ACHN (cell line): ENCODE data around the gene CYP4Z1.
A peak's percentile ranks its signal among the peaks of the same experiment; 100 is the strongest.
"Not testable (repeated sequence)": the region's sequence is repeated elsewhere in the genome, so short reads cannot be mapped to it uniquely, and the experiment has no call there.

Experiments
- DNase-seq: peaks from one replicate; pipeline ENCODE4 v3.0.0-alpha.2; 2015
- in situ Hi-C: cut with HindIII; loops from 2 replicates; pipeline ENCODE4 v1.10.0; 2017; ENCODE audit warnings: low sequenced_read_pairs, low pct_ligation_motif_present, low pct_unique_long_range_greater_than_20kb

CYP4Z1 gene

DNA sequence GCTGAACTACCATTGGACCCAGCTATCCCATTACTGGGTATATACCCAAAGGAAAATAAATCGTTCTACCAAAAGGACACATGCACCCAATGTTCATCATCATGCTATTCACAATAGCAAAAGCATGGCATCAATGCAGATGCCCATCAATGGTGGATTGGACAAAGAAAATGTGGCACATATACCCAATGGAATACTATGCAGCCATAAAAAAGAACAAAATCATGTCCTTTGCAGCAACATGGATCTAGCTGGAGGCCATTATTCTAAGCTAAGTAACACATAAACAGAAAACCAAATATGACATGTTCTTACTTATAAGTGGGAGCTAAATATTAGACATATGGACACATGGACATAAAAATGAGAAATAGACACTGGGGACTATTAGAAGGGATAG, 54.0 kb downstream of the CYP4Z1 start:
- DNase-seq, in situ Hi-C loops: not testable (repeated sequence)

DNA sequence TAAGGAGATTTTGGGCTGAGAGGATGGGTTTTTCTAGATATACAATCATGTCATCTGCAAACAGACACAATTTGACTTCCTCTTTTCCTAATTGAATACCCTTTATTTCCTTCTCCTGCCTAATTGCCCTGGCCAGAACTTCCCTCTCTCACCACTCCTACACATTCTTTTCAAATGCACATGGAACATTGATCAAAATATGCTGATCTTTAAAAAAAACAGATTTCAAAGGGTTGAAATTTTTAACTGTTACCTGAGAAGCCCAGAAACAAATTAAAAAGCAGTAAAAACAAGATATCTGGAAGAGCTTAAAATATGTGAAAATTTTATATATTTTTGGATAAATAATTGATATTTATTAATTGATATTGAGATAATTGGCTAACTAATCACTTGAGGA, 57.8 kb downstream of the CYP4Z1 start:
- DNase-seq, in situ Hi-C loops: not testable (repeated sequence)

DNA sequence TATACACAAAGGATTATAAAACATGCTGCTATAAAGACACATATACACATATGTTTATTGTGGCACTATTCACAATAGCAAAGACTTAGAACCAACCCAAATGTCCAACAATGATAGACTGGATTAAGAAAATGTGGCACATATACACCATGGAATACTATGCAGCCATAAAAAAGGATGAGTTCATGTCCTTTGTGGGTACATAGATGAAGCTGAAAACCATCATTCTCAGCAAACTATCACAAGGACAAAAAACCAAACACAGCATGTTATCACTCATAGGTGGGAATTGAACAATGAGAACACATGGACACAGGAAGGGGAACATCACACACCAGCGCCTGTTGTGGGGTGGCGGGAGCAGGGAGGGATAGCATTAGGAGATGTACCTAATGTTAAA, 60.0 kb downstream of the CYP4Z1 start:
- DNase-seq, in situ Hi-C loops: not testable (repeated sequence)

DNA sequence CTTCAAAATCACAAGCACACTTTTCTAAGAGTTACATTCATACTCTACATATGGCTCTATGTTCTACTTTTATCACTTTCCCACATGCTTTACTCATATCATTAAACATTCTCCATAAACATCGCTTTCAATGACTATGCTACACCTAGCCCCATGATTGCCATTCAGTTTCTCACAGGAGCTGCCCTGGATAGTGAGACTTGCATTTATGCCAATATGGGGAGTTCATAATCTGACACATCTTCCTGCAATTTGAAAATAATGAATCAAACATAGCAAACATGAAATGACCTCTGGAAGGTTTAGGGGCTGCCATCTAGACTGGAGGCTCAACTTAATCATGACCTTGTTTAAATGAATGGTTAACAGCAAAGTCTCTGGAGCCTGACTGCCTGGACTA, 61.2 kb downstream of the CYP4Z1 start:
- DNase-seq, result no peak
- in situ Hi-C loops, result no loop called here

DNA sequence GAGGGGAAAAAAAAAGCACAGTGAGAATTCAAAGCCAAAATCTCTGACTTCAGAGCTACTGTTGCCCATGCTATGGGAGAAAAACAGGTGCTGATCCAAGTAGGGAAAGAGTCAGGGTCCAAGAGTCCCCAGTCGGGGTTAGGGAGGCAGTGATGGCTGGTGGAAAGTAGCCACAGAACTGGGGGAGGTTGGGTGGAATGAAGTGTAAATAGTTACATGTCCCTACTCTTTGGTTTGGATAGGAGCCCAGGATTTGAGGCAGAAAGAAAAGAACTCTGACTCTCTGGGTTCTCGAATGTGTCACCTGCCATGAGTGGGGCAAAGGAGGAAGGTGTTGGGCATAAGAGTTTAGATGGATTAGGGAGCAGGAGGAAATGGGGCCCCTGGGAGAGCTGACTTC, 61.8 kb downstream of the CYP4Z1 start:
- in situ Hi-C loops, result not testable (repeated sequence)
- DNase-seq, result peak; percentile 11

DNA sequence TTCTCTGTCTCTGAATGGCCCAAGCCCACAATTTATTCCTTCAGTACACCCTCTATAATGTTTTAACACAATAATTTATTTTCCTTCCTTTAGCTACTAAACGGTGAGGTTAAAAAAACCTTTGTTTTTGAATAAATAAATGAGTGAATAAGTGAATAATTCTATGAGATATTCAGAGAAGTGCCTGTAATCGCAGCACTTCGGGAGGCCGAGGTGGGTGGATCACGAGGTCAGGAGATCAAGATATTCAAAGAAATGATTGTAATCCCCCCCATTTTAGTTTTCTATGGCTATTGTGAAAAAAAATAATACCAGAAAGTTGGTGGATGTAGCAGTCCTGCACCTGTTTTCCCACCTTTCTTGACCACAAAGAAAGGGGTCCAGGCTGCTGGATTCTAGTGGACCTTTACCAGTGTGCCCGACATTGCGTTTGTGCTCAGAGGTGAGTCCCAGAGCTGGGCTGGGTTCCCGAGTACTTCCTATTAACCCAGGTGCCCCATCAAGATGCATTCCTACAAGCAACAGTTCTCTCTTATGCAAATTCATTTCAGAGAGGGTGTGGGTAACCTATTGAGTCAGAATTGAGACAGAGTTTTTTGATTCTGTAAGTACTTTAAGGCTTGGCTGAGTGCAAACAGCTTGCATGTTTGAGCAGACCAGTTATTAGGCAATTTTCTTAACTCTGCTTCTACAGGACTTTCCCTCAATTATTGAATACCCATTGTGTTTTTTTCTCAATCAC, 62.6 kb downstream of the CYP4Z1 start:
- in situ Hi-C loops, DNase-seq: not testable (repeated sequence)

DNA sequence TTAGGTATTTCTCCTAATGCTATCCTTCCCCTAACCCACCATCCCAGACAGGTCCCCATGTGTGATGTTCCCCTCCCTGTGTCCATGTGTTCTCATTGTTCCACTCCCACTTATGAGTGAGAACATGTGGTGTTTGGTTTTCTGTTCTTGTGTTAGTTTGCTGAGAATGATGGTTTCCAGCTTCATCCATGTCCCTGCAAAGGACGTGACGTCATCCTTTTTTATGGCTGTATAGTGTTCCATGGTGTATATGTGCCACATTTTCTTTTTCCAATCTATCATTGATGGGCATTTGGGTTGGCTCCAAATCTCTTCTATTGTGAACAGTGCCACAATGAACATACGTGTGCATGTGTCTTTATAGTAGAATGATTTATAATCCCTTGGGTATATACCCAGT, 65.6 kb downstream of the CYP4Z1 start:
- not testable (repeated sequence) for DNase-seq

DNA sequence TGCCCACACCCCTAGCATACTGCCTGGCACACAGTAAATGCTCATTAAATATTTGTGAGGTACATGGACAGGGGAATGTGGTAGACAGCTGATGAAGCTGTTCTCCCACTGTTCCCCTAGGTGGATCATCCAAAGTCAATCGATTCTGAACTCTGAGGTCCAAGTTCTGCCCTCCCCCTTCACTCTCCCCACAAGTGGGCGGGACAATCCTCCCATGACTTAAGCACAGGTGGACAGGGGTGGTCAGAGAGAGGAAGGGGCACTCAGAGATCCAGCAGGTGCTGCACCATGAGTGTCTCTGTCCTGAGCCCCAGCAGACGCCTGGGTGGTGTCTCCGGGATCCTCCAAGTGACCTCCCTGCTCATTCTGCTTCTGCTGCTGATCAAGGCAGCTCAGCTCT, 70.2 kb downstream of the CYP4Z1 start, which contains the start of gene CYP4A22:
TSS of gene CYP4A22 (plus strand) at position 244 of the 400 bp plus-strand sequence. CDS start at position 289, 45 bp downstream.
- no peak for DNase-seq
- in situ Hi-C loops, result no loop called here

More for the DNA sequence above, 65.6 kb downstream of the CYP4Z1 start:
- in situ Hi-C loops, result not testable (repeated sequence)

DNA sequence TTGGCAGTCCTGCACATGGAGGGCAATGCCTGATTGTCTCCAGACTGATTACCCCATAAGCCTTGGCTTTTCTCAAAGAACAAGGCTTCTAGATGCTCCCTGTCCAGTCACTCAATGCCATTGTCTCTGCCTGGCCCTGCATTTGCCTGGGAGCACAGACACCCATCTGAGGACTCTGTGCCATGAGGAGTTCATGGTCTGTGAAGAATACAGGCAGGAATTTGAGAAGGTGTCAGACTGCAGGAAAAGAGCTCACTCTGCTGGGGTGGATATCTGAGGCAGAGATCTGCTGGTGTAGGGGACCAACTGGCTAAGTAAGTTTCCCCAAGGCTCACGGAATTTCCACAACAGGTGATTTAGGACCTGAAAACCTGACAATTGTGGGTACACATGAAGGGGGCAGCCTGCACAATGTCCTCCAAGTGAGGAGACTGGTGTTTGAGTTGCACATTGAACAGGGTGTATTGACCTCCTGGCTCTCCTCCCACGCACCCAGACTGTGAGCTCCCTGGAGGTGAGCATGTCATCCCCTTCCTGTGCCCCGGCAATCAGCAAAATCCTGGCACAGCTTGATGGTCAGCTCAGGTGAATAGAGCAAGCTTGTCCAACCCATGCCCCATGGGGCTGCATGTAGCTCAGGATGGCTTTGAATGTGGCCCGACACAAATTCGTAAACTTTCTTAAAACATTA, 71.0 kb downstream of the CYP4Z1 start:
- in situ Hi-C loops, result no loop called here
- DNase-seq, result no peak

DNA sequence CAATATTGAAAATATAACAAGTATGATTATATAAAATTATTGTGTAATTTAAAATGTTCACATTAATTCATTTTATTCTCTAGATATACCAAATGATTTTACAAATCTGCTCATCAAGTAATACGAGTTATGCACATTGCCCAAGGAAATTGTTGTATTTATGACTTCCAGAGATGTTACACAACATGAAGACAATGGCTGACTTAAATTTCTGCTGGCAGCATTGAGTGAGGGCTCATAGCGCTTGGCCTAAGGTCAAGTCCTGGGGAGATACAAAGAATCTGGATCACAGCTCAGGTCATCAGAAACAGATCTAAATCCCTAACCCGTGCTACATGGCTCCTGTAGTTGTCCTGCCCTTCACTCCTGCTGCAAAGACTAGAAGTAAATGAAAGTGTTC, 73.3 kb downstream of the CYP4Z1 start:
- DNase-seq, in situ Hi-C loops: not testable (repeated sequence)

DNA sequence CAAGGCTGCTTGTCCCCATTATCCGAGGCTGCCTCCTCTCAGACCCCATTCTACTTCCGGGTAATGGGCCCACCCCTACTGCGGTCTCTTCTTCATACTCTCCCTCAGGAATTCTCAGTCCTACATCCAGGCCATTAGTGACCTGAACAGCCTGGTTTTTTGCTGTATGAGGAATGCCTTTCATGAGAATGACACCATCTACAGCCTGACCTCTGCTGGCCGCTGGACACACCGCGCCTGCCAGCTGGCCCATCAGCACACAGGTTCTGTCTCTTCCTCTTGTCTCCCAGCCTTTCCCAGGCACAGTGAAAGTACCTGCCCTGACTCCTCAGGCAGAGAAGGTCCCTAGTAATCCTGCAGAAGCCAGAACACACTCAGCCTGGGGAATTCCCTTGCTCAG, 76.6 kb downstream of the CYP4Z1 start:
- DNase-seq, in situ Hi-C loops: not testable (repeated sequence)

DNA sequence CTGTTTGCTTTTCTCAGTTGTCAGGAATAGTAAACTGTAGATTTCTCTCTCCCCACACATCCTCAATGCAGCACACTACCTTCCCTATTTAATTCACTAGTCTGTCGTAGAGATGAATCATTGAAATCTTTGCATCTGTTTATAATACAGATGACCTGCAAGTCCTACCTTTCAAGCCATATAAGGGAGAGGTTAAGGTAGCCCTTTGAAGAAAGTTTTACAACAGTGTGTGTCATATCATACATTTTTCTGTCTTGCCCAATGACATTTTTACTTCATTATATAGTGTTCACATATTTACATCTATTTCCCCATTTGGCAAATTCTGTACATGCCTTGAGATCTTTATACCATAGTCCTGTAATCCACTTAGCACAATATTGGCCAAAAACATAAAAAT, 79.5 kb downstream of the CYP4Z1 start:
- DNase-seq, in situ Hi-C loops: not testable (repeated sequence)

DNA sequence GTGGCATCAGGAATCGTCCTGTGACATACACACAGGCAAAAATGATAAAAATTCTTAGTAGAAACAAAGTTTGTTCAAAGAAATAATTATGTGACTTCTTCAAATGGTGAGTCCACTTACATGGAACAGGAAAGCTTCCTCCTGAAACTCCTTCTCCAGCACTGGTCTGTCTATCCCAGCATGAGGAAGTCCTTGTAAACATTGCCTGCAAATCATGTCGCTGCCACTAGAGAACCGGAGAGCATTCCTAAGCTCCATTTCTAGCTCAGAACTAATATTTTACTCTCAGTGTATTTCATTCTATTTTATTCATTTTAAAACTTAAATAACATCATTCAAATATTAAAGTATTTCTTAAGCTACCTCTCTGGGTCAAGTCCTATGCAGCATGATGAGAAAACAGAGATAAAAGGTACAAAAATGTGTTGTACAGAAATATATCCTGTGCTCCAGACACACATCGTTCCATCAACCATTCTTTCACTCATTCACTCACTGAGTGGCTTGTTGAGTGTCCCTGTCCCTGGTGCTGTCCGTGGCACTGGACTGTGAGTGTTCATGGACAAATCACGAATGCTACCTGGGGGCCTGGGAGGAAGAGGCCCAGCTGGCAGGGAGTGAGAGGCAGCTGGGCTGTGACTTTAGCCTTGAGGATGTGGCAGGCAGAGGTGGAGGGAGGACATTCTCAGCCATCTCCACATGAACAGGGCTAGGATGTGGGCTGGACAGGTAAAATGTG, 80.2 kb downstream of the CYP4Z1 start:
- no peak for DNase-seq
- in situ Hi-C loops, result no loop called here

DNA sequence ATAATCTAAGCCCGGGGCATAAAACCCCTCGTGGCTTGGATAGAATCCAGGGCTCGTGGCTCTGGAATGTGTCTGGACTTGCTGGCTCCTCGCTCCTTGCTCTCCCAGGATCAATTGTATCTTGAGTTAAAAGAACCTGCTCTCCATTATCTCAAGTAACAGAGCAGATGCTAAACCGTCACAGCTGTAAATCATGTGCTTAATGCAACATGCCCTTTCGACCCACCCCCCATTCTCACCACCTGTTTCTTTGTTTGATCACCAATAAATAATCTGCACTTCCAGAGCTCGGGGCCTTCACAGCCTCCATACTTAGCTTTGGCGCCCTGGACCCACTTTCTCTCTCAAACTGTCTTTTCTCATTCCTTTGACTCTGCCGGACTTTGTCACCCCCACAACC, 82.1 kb downstream of the CYP4Z1 start:
- in situ Hi-C loops, DNase-seq: not testable (repeated sequence)

DNA sequence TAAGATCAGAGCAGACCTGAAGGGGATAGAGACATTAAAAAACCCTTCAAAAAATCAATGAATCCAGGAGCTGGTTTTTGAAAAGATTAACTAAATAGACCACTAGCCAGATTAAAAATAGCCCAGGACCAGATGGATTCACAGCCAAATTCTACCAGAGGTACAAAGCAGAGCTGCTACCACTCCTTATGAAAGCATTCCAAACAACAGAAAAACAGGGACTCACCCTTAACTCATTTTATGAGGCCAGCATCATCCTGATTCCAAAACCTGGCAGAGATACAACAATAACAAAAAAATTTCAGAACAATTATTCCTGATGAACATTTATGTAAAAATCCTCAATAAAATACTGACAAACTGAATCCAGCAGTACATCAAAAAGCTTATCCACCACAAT, 89.4 kb downstream of the CYP4Z1 start:
- in situ Hi-C loops, DNase-seq: not testable (repeated sequence)

DNA sequence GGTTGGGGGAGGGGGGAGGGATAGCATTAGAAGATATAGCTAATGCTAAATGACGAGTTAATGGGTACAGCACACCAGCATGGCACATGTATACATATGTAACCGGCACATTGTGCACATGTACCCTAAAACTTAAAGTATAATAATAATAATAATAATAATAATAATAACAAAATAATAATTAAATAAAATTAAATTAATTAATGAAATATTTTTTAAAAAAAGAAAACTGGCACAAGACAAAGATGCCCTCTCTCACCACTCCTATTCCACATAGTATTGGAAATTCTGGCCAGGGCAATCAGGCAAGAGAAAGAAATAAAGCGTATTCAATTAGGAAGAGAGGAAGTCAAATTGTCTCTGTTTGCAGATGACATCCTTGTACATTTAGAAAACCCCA, 90.9 kb downstream of the CYP4Z1 start:
- DNase-seq, result not testable (repeated sequence)

DNA sequence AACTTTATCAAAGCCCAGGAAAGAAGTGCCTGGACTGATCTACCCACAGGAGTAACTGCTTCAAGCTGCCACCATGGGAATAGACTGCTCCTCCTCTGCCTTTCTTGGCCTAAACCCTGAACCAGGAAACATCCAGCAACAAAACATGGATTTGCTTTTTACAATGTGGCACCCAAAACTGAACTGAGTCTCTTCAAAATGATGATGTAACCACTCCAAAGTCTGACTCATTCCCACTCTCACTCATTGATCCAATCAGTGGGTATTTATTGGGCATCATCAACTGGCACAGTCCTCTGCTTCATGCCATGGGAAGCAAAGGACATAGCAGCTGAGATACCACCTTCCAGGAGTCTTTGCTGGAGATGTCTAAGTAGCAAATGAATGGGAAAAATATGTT, 93.7 kb downstream of the CYP4Z1 start:
- DNase-seq, result no peak
- in situ Hi-C loops, result no loop called here

More for the DNA sequence above, 90.9 kb downstream of the CYP4Z1 start:
- in situ Hi-C loops, result not testable (repeated sequence)

DNA sequence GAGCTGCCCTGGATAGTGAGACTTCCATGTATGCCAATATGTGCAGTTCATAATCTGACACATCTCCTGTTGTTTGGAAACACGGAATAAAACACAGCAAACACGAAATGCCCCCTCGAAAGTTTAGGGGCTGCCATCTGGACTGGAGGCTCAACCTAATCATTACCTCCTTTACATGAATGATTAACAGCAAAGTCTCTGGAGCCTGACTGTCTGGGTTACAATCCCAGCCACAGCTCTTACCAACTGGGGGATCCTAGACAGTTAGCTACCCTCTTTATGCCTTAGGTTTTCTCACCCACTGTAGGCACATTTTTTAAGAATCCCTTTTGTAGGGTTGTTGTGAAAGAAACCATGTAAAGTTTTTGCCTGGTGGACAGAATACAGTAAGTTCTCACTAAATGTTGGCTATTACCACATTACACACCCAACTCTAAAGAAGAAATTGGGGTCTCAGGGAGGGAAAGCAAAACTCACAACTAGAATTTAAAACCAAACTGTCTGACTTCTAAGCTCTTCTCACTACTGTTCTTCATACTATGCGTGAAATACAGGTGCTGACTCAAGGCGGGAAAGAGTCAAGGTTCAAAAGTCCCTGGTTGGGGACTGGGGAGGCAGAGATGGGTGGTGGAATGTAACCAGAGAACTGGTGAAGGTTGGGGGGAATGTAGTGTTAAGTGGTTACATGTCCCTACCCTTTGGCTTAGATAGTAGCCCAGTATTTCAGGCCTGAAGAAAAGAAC, 94.4 kb downstream of the CYP4Z1 start:
- peak; percentile 38 for DNase-seq

More for the DNA sequence above, 94.4 kb downstream of the CYP4Z1 start:
- in situ Hi-C loops, result no loop called here
